Keratinocyte (primary cell): ENCODE results near the gene DUS4L. TPM values are rescaled to one million over a fixed set of nuclear protein-coding genes. Genes with fewer than 3 reads are reported as not detected.

ENCODE experiments used
- DNase-seq: peaks from one replicate; pipeline ENCODE4 v3.0.0-alpha.2; 2011; ENCODE audit warnings: low read depth, missing footprints, low spot score
- FAIRE-seq: peaks from 2 replicates; lab custom pipeline; 2011; peaks lifted over from hg19 to GRCh38; lab: Jason Lieb, UNC
- H2AFZ ChIP-seq: 2 replicates; pipeline ENCODE4 v1.6.0; 2012; ENCODE audit warnings: low read length, control low read depth, inconsistent platforms; ENCODE audit not compliant: control insufficient read depth
- H3K27ac ChIP-seq: 2 replicates; pipeline ENCODE4 v1.5.1; 2011; ENCODE audit warnings: low read length; ENCODE audit not compliant: control insufficient read depth, insufficient read depth
- H3K27me3 ChIP-seq: 3 replicates; pipeline ENCODE4 v1.6.0; 2011; ENCODE audit warnings: low read length; ENCODE audit not compliant: control insufficient read depth, insufficient read depth; ENCODE audit errors: extremely low read depth
- H3K36me3 ChIP-seq, 2 experiments: 2 replicates in 1 of 2; 3 replicates in 1 of 2; pipeline ENCODE4 v1.5.1; 2011; ENCODE audit warnings: low read length in 2 of 2, mild to moderate bottlenecking in 1 of 2; ENCODE audit not compliant: control insufficient read depth in 2 of 2, insufficient read depth in 2 of 2; ENCODE audit errors: extremely low read depth in 1 of 2
- H3K4me1 ChIP-seq: 3 replicates; pipeline ENCODE4 v1.5.1; 2011; ENCODE audit warnings: low read length; ENCODE audit not compliant: control insufficient read depth, insufficient read depth; ENCODE audit errors: extremely low read depth
- H3K4me2 ChIP-seq: 3 replicates; pipeline ENCODE4 v1.6.0; 2011; ENCODE audit warnings: low read depth, low read length; ENCODE audit not compliant: control insufficient read depth, insufficient read depth; ENCODE audit errors: extremely low read depth
- H3K4me3 ChIP-seq, 3 experiments: fragments of 200-600 bp in 1 of 3; sonication (generic) in 1 of 3; 2 replicates in 2 of 3; 3 replicates in 1 of 3; pipeline ENCODE4 v1.5.1; 2011 to 2016; ENCODE audit warnings: low read length in 3 of 3, mild to moderate bottlenecking in 3 of 3, control low read depth in 2 of 3, inconsistent platforms in 1 of 3, low read depth in 1 of 3, mixed read lengths in 1 of 3, mixed run types in 1 of 3, moderate library complexity in 1 of 3; ENCODE audit not compliant: control insufficient read depth in 2 of 3, insufficient read depth in 2 of 3; ENCODE audit errors: extremely low read depth in 1 of 3
- H3K79me2 ChIP-seq: 2 replicates; pipeline ENCODE4 v1.6.0; 2012; ENCODE audit warnings: low read length; ENCODE audit not compliant: control insufficient read depth, insufficient read depth
- H3K9ac ChIP-seq: 3 replicates; pipeline ENCODE4 v1.6.0; 2011; ENCODE audit warnings: low read length; ENCODE audit not compliant: control insufficient read depth, insufficient read depth; ENCODE audit errors: extremely low read depth
- H3K9me1 ChIP-seq: 3 replicates; pipeline ENCODE4 v1.6.0; 2011; ENCODE audit warnings: low read length; ENCODE audit not compliant: control insufficient read depth, insufficient read depth; ENCODE audit errors: extremely low read depth
- H3K9me3 ChIP-seq: 2 replicates; pipeline ENCODE4 v1.5.1; 2012; ENCODE audit warnings: low read depth, low read length; ENCODE audit not compliant: control insufficient read depth
- H4K20me1 ChIP-seq: 3 replicates; pipeline ENCODE4 v1.6.0; 2011; ENCODE audit warnings: low read length; ENCODE audit not compliant: control insufficient read depth, insufficient read depth; ENCODE audit errors: extremely low read depth
- CTCF ChIP-seq, 3 experiments: IDR thresholded peaks in 1 of 3; conservative IDR thresholded peaks in 1 of 3; optimal IDR thresholded peaks in 1 of 3; 2 replicates in 2 of 3; 3 replicates in 1 of 3; pipeline versions ENCODE3 to v1.5.1; 2011; ENCODE audit warnings: low read length in 3 of 3, mild to moderate bottlenecking in 3 of 3, moderate library complexity in 2 of 3, control low read depth in 1 of 3, inconsistent platforms in 1 of 3; ENCODE audit not compliant: insufficient read depth in 2 of 3; ENCODE audit errors: extremely low read depth in 1 of 3
- EZH2 ChIP-seq: IDR thresholded peaks from one replicate; pipeline ENCODE4 v1.6.1; 2012; ENCODE audit warnings: inconsistent platforms, mild to moderate bottlenecking, low read length, moderate library complexity
- dilution Hi-C: fragments of 300-500 bp; cut with MboI; formaldehyde crosslinking; loops from one replicate; pipeline ENCODE4 v1.7.0; 2020; ENCODE audit warnings: low sequenced_read_pairs; ENCODE audit not compliant: extremely low pct_ligation_motif_present
- polyA plus RNA-seq, 5 experiments: library from polyadenylated mRNA; depleted of rRNA in 3 of 5; stranded (reverse) in 3 of 5; stranded (forward) in 1 of 5; unstranded in 1 of 5; fragments of >200 nt; gene quantifications; 1 replicate in 1 of 5; 2 replicates in 3 of 5; 3 replicates in 1 of 5; pipeline versions ENCODE4 v1.2.1 to v1.2.3, GENCODE V29; 2011 to 2012; ENCODE audit warnings: missing spikeins in 2 of 5, low read depth in 1 of 5, low replicate concordance in 1 of 5

Gene DUS4L
- polyA plus RNA-seq, 1 donor (not counting 4 experiments of a cell fraction or from before 2014, with no cell fraction given), result 11.3 TPM

GRCh38 chr7:107610323-107610722 lies 46.6 kb downstream of the DUS4L start:
- Histone ChIP-seq H3K36me3 (peaks cover 2 to 3% of the 10 kb centered on the region in 2 experiments), H3K4me1 (peaks cover 22% of the 10 kb centered on the region), H2AFZ (no peak overlapping the region), H3K27ac (no peak overlapping the region), H3K27me3 (no peaks in the 10 kb centered on the region), H4K20me1 (no peaks in the 10 kb centered on the region), H3K79me2 (no peaks in the 10 kb centered on the region), H3K9ac (no peak overlapping the region), H3K4me2 (no peak overlapping the region), H3K4me3 (no peak overlapping the region), H3K9me1 (no peaks in the 10 kb centered on the region), H3K9me3 (no peaks in the 10 kb centered on the region)
- DNase-seq (no peak), FAIRE-seq (no peak)
- no peak for TF ChIP-seq EZH2
- TF ChIP-seq CTCF (optimal IDR thresholded peaks at IDR 0.05 in 1 of 3, IDR thresholded peaks at IDR 0.05 in 1 of 3, conservative IDR thresholded peaks at IDR 0.05 in 1 of 3; ENCODE audit: extremely low read depth in 1 of 3, insufficient read depth in 2 of 3, low read length in 3 of 3), result no peak
- dilution Hi-C loops, result no loop called here

- no peak overlapping the region for H3K4me2 ChIP-seq
- H2AFZ ChIP-seq, result no peak overlapping the region
- dilution Hi-C loops, result no loop called here
- H3K9ac ChIP-seq, result no peak overlapping the region
- DNase-seq (no peak), FAIRE-seq (no peak)
- peaks cover 3 to 5% of the 10 kb centered on the region in 2 experiments for H3K36me3 ChIP-seq
- no peak overlapping the region for H3K27ac ChIP-seq
- TF ChIP-seq CTCF (optimal IDR thresholded peaks at IDR 0.05 in 1 of 3, IDR thresholded peaks at IDR 0.05 in 1 of 3, conservative IDR thresholded peaks at IDR 0.05 in 1 of 3; ENCODE audit: extremely low read depth in 1 of 3, insufficient read depth in 2 of 3, low read length in 3 of 3), result no peak
- TF ChIP-seq EZH2, result no peak
- no peaks in the 10 kb centered on the region for H3K9me3 ChIP-seq
- H3K4me1 ChIP-seq, result peaks cover 21% of the 10 kb centered on the region
- H4K20me1 ChIP-seq, result no peaks in the 10 kb centered on the region
- H3K9me1 ChIP-seq, result no peaks in the 10 kb centered on the region
- no peak overlapping the region for H3K4me3 ChIP-seq
- no peaks in the 10 kb centered on the region for H3K27me3 ChIP-seq
- no peaks in the 10 kb centered on the region for H3K79me2 ChIP-seq
Observed at GRCh38 chr7:107613439-107613838, 49.7 kb downstream of the DUS4L start.
